Activated CD4-positive, alpha-beta T cell treated with anti-CD3 and anti-CD28 coated beads, Interleukin-10, Interleukin-2, amounts not matched to agents 100 ng/mL and 50 ng/mL, durations not matched to agents 16 hours and 8 hours (primary cell): ENCODE data around the gene ZBTB48.
"Not testable (repeated sequence)": the region's sequence is repeated elsewhere in the genome, so short reads cannot be mapped to it uniquely, and the experiment has no call there.

Experiments used
- DNase-seq: peaks from one replicate; pipeline ENCODE4 v3.0.0-alpha.2; 2020

The ZBTB48 gene

DNA sequence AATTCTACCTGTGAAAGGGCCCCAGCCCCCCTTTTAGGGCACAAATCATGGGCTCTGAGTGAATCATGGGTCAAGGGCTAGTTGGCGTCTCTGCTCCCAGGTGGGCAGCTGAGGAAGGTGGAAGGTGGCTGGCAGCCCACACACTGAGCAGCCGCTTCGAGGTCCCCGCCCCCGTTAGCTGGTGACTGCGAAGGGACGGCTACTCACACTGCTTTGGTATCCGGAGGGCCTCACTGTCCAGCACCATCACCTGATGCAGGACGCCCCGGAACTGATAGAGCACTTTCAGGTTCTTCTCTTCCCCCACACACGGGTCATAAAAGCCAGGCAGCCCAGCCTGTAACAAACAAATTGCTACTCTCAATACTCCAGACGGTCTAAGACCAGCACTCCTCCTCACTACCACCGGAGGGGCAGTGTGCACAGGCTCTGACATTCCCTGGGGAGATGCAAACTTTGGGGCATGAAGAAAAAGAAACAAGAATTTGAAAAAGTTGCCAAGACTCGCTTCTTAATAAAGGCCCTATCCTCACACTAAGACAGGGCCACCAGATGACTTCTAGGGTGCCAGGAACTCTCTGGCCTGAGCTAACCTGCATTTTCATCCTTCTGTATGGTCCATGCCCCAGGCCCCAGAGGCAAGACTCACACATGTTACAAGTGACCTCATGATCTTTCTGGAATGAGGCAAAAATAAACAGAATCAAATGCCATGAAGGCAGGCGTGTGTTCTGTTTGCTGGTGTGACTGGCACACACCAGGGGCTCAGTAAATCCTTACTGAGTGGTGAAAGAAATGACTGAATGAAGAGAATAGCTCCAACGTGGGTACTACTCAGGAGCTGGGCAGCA lies 56.3 kb downstream of the ZBTB48 start:
- no peak for DNase-seq

DNA sequence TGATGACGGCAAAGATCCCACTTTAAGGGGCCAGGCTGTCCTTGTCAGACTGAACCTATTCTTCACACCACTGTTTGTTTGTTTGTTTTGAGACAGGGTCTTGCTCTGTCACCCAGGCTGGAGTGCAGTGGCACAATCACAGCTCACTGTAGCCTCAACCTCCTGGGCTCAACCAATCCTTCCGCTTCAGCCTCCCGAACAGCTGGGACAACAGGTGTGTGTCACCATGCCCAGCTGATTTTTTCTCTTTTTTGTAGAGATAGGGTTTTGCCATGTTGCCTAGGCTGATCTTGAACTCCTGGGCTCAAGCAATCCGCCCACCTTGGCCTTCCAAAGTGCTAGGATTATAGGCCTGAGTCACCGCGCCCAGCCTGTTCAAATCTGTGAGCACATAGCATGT lies 57.0 kb downstream of the ZBTB48 start:
- not testable (repeated sequence) for DNase-seq

DNA sequence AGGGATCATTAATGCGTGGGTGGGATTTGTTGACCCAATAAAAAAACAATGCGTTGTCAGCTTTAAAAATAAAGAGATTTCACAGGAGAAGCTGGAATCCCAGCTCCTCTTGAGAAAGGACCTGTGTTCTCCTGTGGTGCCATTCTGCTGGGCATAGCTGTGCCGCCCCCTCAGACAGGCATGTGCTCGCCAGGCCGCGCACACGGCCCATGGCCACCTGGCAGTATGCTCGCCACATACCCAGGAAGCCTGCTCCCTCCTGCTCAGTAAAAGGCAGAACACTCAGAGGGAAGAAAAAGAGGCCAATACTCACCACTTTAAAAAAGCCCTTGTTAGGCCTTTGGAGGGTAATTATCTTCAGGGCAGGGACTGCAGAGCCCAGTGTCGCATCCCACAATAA lies 58.0 kb downstream of the ZBTB48 start:
- no peak for DNase-seq

DNA sequence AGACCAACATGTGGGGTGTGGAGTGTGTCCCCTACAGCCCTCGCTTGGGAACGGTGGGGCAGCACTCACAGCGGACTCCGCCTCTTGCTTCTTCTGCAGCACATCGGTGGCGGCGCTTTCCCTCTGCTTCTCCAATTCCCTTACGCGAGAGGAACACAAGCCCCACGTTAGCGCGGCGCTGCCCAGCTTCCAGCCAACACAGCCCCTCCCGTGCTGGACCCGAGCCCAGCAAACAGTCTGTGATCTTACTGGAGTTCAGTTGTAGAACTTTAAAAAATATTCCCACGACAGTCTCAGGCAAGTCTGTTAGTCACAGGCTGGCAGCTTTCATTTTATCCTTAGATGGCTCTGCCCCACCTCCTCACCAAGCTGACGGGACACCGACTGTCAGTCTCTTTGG lies 58.4 kb downstream of the ZBTB48 start:
- DNase-seq, result no peak
